ENCODE data around the gene PRDM15.

Gene PRDM15

DNA sequence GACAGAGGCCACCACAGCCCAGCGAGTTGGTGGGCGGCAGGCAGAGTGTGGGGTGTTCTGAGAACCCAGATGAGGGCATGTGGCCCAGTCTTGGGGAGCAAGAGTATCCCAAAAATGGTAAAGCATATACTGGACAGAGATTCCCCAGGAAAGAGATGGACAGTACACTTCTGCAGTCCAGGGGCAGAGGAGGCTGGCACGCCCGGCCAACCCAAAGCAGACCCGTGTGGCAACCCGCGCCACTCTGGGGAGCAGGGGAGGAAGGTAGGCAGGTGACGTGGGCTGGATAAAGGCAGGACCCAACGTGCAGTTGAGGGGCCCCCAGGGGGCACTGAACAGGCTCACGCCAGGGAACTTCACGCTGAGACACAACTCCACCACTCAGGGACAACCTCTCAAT, 65.9 kb downstream of the PRDM15 start:
- CTCF ChIA-PET, result no interaction called here

DNA sequence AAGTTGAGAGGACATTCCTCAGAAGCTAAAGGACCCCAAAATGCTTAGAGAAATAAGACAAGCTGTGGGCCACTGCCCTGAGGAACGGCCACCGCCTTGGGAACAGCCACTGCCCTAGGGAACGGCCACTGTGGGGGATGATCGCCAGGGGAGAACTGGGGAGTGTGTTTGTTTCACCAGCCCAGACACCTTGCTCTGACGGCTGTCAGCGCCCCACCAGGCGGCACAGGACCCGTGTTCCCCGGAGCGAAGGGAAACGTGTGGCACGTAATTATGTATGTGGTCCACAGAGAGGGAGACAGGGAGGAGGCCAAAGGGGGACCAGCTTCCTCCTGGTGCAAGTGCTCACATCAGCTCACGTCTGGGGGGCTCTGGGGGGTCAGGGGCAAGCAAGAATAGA, 66.5 kb downstream of the PRDM15 start:
- no peak overlapping the region for H3K4me3 ChIP-seq (ENCODE audit: low read depth, low read length)
- ChIA-PET CTCF (no interaction called here), POLR2A (no interaction called here)
- TF ChIP-seq, protein P1, sequence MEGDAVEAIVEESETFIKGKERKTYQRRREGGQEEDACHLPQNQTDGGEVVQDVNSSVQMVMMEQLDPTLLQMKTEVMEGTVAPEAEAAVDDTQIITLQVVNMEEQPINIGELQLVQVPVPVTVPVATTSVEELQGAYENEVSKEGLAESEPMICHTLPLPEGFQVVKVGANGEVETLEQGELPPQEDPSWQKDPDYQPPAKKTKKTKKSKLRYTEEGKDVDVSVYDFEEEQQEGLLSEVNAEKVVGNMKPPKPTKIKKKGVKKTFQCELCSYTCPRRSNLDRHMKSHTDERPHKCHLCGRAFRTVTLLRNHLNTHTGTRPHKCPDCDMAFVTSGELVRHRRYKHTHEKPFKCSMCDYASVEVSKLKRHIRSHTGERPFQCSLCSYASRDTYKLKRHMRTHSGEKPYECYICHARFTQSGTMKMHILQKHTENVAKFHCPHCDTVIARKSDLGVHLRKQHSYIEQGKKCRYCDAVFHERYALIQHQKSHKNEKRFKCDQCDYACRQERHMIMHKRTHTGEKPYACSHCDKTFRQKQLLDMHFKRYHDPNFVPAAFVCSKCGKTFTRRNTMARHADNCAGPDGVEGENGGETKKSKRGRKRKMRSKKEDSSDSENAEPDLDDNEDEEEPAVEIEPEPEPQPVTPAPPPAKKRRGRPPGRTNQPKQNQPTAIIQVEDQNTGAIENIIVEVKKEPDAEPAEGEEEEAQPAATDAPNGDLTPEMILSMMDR (IDR thresholded peaks at IDR 0.05; ENCODE audit: insufficient read depth, low read length, missing control alignments), result no peak
- no peak for DNase-seq (ENCODE audit: low read depth, low spot score)

More for the DNA sequence above, 65.9 kb downstream of the PRDM15 start:
- no peak for DNase-seq (ENCODE audit: low read depth, low spot score)
- H3K4me3 ChIP-seq (ENCODE audit: low read depth, low read length), result no peak overlapping the region
- TF ChIP-seq, protein P1 (IDR thresholded peaks at IDR 0.05; ENCODE audit: insufficient read depth, low read length, missing control alignments), result no peak
- POLR2A ChIA-PET, result no interaction called here

DNA sequence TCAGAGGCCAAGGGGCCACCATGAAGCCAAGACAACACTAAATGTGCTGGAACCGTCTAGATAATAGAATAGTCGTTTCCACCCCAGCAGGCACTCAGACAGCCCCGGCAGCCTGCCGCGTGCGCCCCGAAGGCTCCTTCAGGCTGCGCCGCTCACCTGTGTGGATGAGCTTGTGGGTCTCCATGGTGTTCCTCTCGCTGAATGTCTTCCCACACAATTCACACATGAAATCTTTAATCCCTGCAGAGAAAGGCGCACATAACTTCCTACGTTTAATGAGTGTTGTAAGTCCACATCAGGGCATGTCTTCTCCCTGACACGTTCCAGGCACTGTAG, 68.6 kb downstream of the PRDM15 start:
- POLR2A ChIA-PET, result no interaction called here

DNA sequence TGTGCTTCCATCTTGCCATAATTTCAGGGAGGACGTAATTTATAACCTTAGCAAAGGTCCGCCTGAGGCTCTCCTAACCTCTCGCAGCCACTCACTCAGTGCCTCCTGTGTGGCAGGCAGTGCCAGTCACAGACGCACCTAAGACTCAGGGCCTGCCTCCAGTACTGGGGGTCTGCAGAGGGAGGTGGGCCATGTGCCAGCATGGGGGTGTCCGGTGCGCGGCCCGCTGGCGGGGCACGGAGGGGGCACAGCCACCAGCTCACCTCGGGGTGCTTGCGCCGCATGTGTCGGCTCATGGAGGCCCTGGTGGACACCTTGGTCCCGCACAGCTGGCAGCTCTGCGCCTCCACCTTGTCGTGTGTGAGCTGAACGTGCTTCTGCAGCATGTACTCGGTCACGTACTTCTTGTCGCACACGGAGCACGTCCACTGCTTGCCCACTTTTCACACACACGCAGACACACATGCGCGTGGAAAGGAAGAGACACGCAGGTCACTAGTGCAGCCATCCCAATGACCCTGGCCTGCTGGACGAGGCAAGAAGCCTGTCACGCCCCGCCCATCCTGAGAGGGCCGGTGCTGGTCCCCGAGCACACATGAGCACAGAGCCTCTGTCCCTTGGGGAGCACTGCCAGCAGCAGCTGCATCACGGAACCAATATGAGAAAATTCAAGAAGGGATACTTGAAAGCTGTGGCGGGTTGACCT, 69.1 kb downstream of the PRDM15 start:
- no peak overlapping the region for H3K4me3 ChIP-seq (ENCODE audit: low read depth, low read length)
- DNase-seq (ENCODE audit: low read depth, low spot score), result no peak
- TF ChIP-seq, protein P1 (IDR thresholded peaks at IDR 0.05; ENCODE audit: insufficient read depth, low read length, missing control alignments), result no peak
- ChIA-PET CTCF (interaction anchor here (1.8 kb wide), 1 partner anchor 200 kb away, joined by 6 read pairs; no protein-coding TSS in a partner anchor), POLR2A (no interaction called here)

More for the DNA sequence above, 68.6 kb downstream of the PRDM15 start:
- TF ChIP-seq, protein P1 (IDR thresholded peaks at IDR 0.05; ENCODE audit: insufficient read depth, low read length, missing control alignments), result no peak
- no peak overlapping the region for H3K4me3 ChIP-seq (ENCODE audit: low read depth, low read length)
- CTCF ChIA-PET, result interaction anchor here (1.2 to 1.8 kb wide), 3 partner anchors 17 to 201 kb away, joined by 3 to 8 read pairs (median 6); no protein-coding TSS in a partner anchor
- DNase-seq (ENCODE audit: low read depth, low spot score), result no peak

DNA sequence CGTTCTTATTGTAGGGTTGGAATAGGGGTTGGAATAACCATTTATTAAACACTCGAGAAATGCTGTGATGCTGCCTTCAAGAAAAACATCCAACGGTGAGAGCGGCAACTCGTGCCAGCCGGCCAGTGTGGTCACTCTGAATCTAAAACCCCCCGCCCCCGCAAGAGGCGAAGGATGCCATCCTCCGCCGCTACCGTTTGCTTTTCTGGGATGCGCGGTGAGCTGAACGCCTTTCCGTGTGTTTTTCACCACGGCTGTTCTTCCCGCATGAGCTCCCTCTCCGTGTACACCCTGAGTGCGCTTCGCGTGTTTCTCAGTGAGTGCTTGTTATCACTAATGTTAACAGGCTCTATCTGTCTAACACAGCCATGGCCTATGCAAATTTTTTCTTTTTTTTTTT, 70.3 kb downstream of the PRDM15 start:
- H3K4me3 ChIP-seq (ENCODE audit: low read depth, low read length), result no peak overlapping the region
- TF ChIP-seq, protein P1 (IDR thresholded peaks at IDR 0.05; ENCODE audit: insufficient read depth, low read length, missing control alignments), result no peak
- no peak for DNase-seq (ENCODE audit: low read depth, low spot score)
- POLR2A ChIA-PET, result no interaction called here
- CTCF ChIA-PET, result interaction anchor here (1.4 kb wide), 1 partner anchor 8 kb away, joined by 6 read pairs; no protein-coding TSS in a partner anchor

DNA sequence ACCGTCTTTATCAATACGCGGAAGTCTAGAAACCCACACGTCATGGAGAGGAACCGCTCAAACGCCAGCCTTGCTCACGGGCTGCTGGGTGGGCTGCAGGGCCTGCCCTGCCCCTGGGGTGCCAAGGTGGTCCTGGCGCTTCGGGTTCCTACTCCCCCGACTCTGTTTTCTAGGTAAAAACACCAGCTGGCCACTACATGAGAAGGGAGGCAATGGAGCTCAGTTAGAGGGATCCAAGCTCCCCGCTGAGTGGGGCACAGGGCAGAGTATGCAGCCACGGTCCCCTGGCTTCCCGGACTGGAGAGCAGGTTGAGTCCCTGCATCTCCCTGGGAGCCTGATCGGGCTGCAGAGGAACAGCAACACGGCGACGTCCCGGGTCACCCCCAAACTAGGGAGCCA, 71.0 kb downstream of the PRDM15 start:
- H3K4me3 ChIP-seq (ENCODE audit: low read depth, low read length), result no peak overlapping the region
- ChIA-PET POLR2A (no interaction called here), CTCF (interaction anchor here (0.6 to 1.6 kb wide), 4 partner anchors 8 to 197 kb away, joined by 3 to 11 read pairs (median 6); no protein-coding TSS in a partner anchor)
- TF ChIP-seq, protein P1 (IDR thresholded peaks at IDR 0.05; ENCODE audit: insufficient read depth, low read length, missing control alignments), result no peak
- no peak for DNase-seq (ENCODE audit: low read depth, low spot score)

Measured in AG04449 (cell line).